ENCODE results near the gene MRPL23. TPM values are rescaled to one million over a fixed set of nuclear protein-coding genes. Genes with fewer than 3 reads are reported as not detected.
A peak's percentile ranks its signal among the peaks of the same experiment; 100 is the strongest.

The MRPL23 gene
- total RNA-seq = 100 to 1,000 TPM; 134 to 145 TPM

- ChIA-PET CTCF (interaction anchor here (1.1 to 2.2 kb wide), 3 partner anchors 51 to 114 kb away, joined by 3 to 15 read pairs (median 5); no protein-coding TSS in a partner anchor), POLR2A (interaction anchor here (1.0 to 3.2 kb wide), 3 partner anchors 56 to 100 kb away, joined by 3 to 12 read pairs (median 4); partner anchors contain the start of gene PRR33)
- DNase-seq (peak; percentile 29), ATAC-seq (peak; percentile 88)
- Mint-ChIP-seq H3K4me1 (ENCODE audit: low read depth) (no peaks in the 10 kb centered on the region), H3K9me3 (no peaks in the 10 kb centered on the region), H3K36me3 (ENCODE audit: low read depth) (no peaks in the 10 kb centered on the region), H3K27me3 (no peaks in the 10 kb centered on the region), H3K4me3 (no peak within 1 kb of the TSS), H3K27ac (no peak within 1 kb of the TSS)
- intact Hi-C loops (cut with micrococcal nuclease) = no loop called here
- no peak for TF ChIP-seq CTCF (IDR thresholded peaks at IDR 0.05)
These were observed at the start of gene MRPL23 for GRCh38 chr11:1946812-1947484. Gene MRPL23 (plus strand): TSS chr11:1947332. CDS start chr11:1947363, 31 bp downstream.

GRCh38 chr11:1899090-1899489, 48.0 kb upstream of the MRPL23 start:
- Mint-ChIP-seq H3K27ac (no peak overlapping the region), H3K36me3 (ENCODE audit: low read depth) (no peaks in the 10 kb centered on the region), H3K27me3 (peaks cover 16% of the 10 kb centered on the region), H3K4me1 (ENCODE audit: low read depth) (peaks cover 3% of the 10 kb centered on the region), H3K4me3 (no peak overlapping the region), H3K9me3 (no peaks in the 10 kb centered on the region)
- POLR2A ChIA-PET = interaction anchor here (0.8 kb wide), 1 partner anchor 14 kb away, joined by 3 read pairs; no protein-coding TSS in a partner anchor
- CTCF ChIA-PET = interaction anchor here (0.9 to 3.4 kb wide), 4 partner anchors 17 to 253 kb away, joined by 3 to 10 read pairs (median 4); no protein-coding TSS in a partner anchor
- no peak for ATAC-seq
- TF ChIP-seq CTCF (IDR thresholded peaks at IDR 0.05) = no peak
- intact Hi-C loops (cut with micrococcal nuclease) = loop anchor here (5.0 kb wide), 1 partner anchor 38 kb away; no protein-coding TSS in a partner anchor
- DNase-seq = no peak

GRCh38 chr11:1899686-1900085, 47.4 kb upstream of the MRPL23 start:
- Mint-ChIP-seq H3K27ac (no peak overlapping the region), H3K4me3 (no peak overlapping the region), H3K9me3 (no peaks in the 10 kb centered on the region), H3K4me1 (ENCODE audit: low read depth) (peaks cover 3% of the 10 kb centered on the region), H3K36me3 (ENCODE audit: low read depth) (no peaks in the 10 kb centered on the region), H3K27me3 (peaks cover 16% of the 10 kb centered on the region)
- no peak for ATAC-seq
- TF ChIP-seq CTCF (IDR thresholded peaks at IDR 0.05) = no peak
- intact Hi-C loops (cut with micrococcal nuclease) = loop anchor here (5.0 kb wide), 1 partner anchor 38 kb away; no protein-coding TSS in a partner anchor
- DNase-seq = no peak
- CTCF ChIA-PET = interaction anchor here (0.9 to 3.4 kb wide), 4 partner anchors 17 to 252 kb away, joined by 3 to 10 read pairs (median 4); no protein-coding TSS in a partner anchor
- POLR2A ChIA-PET = no interaction called here

- ChIA-PET POLR2A (no interaction called here), CTCF (interaction anchor here (0.8 to 2.7 kb wide), 5 partner anchors 9 to 212 kb away, joined by 3 to 12 read pairs (median 4); no protein-coding TSS in a partner anchor)
- Mint-ChIP-seq H3K27ac (no peak overlapping the region), H3K9me3 (no peaks in the 10 kb centered on the region), H3K36me3 (ENCODE audit: low read depth) (no peaks in the 10 kb centered on the region), H3K4me3 (no peak overlapping the region), H3K27me3 (peaks cover 3% of the 10 kb centered on the region), H3K4me1 (ENCODE audit: low read depth) (no peaks in the 10 kb centered on the region)
- no peak for DNase-seq
- ATAC-seq = no peak
- intact Hi-C loops (cut with micrococcal nuclease) = no loop called here
- no peak for TF ChIP-seq CTCF (IDR thresholded peaks at IDR 0.05)
These were observed 41.0 kb upstream of the MRPL23 start for GRCh38 chr11:1906181-1906580.
